ENCODE measurements around the gene CTSL.

The CTSL gene

GRCh38 chr9:87706066-87706739, 19.7 kb upstream of the CTSL start:
- TF ChIP-seq CTCF (IDR thresholded peaks at IDR 0.05; ENCODE audit: low read depth, low read length), result no peak
- no peak overlapping the region for H3K4me3 ChIP-seq (replicated peaks in 1 of 2; ENCODE audit: low read depth in 2 of 2, low read length in 2 of 2)
- no peak for DNase-seq (ENCODE audit: low read depth in 2 of 2)

DNA sequence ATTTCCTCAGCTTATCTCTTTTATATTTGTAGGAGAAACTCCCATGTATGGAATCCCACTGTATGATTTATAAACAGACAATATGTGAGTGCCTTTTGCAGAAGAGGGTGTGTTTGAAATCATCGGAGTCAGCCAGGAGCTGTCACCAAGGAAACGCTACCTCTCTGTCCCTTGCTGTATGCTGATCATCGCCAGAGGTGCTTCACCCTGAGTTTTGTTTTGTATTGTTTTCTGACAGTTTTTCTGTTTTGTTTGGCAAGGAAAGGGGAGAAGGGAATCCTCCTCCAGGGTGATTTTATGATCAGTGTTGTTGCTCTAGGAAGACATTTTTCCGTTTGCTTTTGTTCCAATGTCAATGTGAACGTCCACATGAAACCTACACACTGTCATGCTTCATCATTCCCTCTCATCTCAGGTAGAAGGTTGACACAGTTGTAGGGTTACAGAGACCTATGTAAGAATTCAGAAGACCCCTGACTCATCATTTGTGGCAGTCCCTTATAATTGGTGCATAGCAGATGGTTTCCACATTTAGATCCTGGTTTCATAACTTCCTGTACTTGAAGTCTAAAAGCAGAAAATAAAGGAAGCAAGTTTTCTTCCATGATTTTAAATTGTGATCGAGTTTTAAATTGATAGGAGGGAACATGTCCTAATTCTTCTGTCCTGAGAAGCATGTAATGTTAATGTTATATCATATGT, 18.0 kb upstream of the CTSL start:
- TF ChIP-seq CTCF (IDR thresholded peaks at IDR 0.05; ENCODE audit: low read depth, low read length), result no peak
- no peak overlapping the region for H3K4me3 ChIP-seq (replicated peaks in 1 of 2; ENCODE audit: low read depth in 2 of 2, low read length in 2 of 2)
- peak in 1 of 2 donors; percentile 46 for DNase-seq (ENCODE audit: low read depth in 2 of 2)

GRCh38 chr9:87708546-87708945, 17.4 kb upstream of the CTSL start:
- TF ChIP-seq CTCF (IDR thresholded peaks at IDR 0.05; ENCODE audit: low read depth, low read length), result no peak
- no peak for DNase-seq (ENCODE audit: low read depth in 2 of 2)
- no peak overlapping the region for H3K4me3 ChIP-seq (replicated peaks in 1 of 2; ENCODE audit: low read depth in 2 of 2, low read length in 2 of 2)

- no peak overlapping the region for H3K4me3 ChIP-seq (replicated peaks in 1 of 2; ENCODE audit: low read depth in 2 of 2, low read length in 2 of 2)
- no peak for DNase-seq (ENCODE audit: low read depth in 2 of 2)
- no peak for TF ChIP-seq CTCF (IDR thresholded peaks at IDR 0.05; ENCODE audit: low read depth, low read length)
Measured at GRCh38 chr9:87708986-87709728, 16.8 kb upstream of the CTSL start.

DNA sequence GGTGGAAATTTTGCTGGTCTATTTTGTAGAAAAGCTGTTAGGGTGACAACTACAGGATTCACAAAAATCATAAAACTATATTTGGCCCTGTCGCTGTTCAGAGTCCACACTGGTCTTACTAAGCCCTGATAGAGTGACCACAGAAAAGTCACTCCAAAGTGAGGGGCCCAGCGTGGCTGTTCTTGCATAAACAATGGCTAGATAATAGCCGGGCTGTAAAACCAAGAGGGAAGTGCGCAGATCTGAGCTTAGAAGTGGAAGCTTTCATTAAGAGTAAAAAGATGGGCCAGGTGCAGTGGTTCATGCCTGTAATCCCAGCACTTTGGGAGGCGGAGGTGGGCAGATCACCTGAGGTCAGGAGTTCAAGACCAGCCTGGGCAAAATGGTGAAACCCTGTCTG, 15.5 kb upstream of the CTSL start:
- TF ChIP-seq CTCF (IDR thresholded peaks at IDR 0.05; ENCODE audit: low read depth, low read length), result no peak

GRCh38 chr9:87711857-87712800, 13.8 kb upstream of the CTSL start:
- no peak overlapping the region for H3K4me3 ChIP-seq (replicated peaks in 1 of 2; ENCODE audit: low read depth in 2 of 2, low read length in 2 of 2)
- peak; percentile 86 to 88 for DNase-seq (ENCODE audit: low read depth in 2 of 2)
- no peak for TF ChIP-seq CTCF (IDR thresholded peaks at IDR 0.05; ENCODE audit: low read depth, low read length)

More for the DNA sequence above, 15.5 kb upstream of the CTSL start:
- DNase-seq (ENCODE audit: low read depth in 2 of 2), result no peak
- no peak overlapping the region for H3K4me3 ChIP-seq (replicated peaks in 1 of 2; ENCODE audit: low read depth in 2 of 2, low read length in 2 of 2)

Measured in cardiac fibroblast (primary cell).